ENCODE measurements around the gene MRPL42.

DNA sequence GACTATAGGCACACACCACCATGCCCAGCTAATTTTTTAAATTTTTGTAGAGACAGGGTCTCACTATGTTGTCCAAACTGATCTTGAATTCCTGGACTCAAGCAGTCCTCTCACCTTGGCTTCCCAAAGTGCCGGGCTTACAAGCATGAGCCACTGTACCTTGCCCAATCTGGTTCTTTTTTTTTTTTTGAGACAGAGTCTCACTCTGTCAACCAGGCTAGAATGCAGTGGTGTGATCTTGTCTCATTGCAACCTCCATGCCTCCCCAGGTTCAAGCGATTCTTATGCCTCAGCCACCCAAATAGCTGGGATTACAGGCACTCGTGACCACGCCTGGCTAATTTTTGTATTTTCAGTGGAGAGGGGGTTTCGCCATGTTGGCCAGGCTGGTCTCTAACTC lies 15.4 kb downstream of the MRPL42 start:
- TF ChIP-seq POLR2AphosphoS5 (IDR thresholded peaks at IDR 0.05; ENCODE audit: low read depth) (no peak), EZH2 (IDR thresholded peaks at IDR 0.05; ENCODE audit: low read depth, unreplicated experiment) (no peak)
- TF ChIP-seq, protein P1, sequence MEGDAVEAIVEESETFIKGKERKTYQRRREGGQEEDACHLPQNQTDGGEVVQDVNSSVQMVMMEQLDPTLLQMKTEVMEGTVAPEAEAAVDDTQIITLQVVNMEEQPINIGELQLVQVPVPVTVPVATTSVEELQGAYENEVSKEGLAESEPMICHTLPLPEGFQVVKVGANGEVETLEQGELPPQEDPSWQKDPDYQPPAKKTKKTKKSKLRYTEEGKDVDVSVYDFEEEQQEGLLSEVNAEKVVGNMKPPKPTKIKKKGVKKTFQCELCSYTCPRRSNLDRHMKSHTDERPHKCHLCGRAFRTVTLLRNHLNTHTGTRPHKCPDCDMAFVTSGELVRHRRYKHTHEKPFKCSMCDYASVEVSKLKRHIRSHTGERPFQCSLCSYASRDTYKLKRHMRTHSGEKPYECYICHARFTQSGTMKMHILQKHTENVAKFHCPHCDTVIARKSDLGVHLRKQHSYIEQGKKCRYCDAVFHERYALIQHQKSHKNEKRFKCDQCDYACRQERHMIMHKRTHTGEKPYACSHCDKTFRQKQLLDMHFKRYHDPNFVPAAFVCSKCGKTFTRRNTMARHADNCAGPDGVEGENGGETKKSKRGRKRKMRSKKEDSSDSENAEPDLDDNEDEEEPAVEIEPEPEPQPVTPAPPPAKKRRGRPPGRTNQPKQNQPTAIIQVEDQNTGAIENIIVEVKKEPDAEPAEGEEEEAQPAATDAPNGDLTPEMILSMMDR (conservative IDR thresholded peaks at IDR 0.05; ENCODE audit: low read depth in 2 of 2): no peak

Data from GM23338 (cell line).